Activated gamma-delta T cell treated with anti-CD3 and anti-CD28 coated beads, Interleukin-2, amount 50 U/mL, for 16 hours (primary cell): Measurements from ENCODE around the gene FAM180A.
"Not testable (repeated sequence)": the region's sequence is repeated elsewhere in the genome, so short reads cannot be mapped to it uniquely, and the experiment has no call there.

Experiments
- DNase-seq: peaks from one replicate; pipeline ENCODE4 v3.0.0-alpha.2; 2020; ENCODE audit warnings: low read depth

The FAM180A gene

DNA sequence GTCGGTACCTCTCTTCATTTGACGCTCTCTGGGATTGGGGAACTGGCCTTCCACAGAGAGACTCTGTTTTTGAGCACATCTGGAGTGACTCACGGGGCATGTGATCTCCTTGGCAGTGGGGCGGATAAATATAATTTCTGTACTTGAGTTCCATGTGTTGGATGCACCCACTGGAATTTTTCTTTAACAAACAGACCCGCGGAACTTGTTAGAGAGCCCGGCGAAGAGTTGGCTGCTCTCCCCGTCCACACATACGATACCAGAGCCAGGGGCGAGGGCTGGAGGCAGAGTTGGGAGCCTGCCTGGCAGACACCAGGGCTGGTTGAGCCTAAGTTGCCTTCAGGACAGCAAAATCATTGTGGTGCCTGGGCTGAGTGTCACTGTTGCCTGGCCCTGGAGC, at the start of gene FAM180A:
TSS of gene FAM180A (minus strand) at position 44 of the 400 bp plus-strand sequence. CDS start 233 bp downstream, outside the sequence.
- DNase-seq = no peak

- no peak for DNase-seq
Measured at GRCh38 chr7:135798095-135798494, 49.5 kb upstream of the FAM180A start.

DNA sequence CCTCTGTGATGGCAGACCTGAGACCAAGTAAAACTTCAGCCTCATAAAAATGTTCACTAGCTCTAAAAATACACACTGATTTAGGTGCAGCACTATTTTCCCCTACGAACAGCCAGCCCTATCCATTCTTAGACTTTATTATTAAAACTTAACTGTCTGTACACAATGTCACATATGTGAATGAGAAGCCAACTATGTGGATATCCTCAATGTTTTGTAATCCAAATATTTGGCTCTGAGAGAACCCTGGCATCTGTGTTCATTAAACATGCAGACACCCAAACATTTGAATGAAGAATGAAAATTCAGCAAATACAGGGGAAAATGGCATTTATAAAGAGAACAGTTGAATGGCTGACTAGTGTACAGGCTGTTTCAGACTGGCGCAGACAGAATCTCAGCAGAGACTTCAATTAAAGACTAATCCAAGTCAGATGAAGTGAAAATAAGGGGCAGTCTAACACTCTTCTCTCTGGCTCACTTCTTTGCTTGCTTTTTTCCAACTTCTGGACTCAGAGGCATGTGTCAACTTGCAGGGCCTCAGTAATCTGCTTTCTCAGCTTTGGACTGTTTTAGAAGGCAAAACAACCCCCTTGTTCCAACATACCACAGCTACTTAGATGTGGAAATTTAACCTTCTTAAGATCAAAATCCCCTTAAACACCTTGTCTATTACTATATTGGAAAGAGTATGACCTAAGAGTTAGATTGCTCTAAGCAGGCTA, 47.4 kb upstream of the FAM180A start:
- no peak for DNase-seq

DNA sequence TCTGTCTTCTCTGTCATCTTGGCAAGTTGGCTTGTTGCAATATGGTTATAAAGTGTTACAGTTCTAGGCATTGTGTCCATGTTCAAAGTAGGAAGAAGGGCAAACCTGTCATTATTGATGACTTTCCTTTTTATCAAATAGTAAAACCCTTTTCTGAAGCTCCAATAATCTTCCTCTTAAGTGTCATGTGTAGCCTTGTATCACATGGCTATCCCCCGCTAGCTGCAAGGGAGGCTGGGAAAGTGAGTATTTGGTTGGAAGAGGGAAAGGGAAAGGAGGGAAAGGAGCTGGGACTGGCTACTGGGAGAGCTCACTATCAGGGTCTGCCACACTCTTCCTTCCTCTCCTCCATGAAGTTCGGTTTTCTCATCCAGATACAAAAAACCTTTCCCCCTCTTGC, 45.2 kb upstream of the FAM180A start:
- no peak for DNase-seq

- DNase-seq = no peak
Measured at GRCh38 chr7:135792866-135793265, 44.3 kb upstream of the FAM180A start.

GRCh38 chr7:135792363-135792668, 43.7 kb upstream of the FAM180A start:
- DNase-seq = no peak

- no peak for DNase-seq
Measured at GRCh38 chr7:135791543-135792362, 43.1 kb upstream of the FAM180A start.

GRCh38 chr7:135790371-135790977, 41.9 kb upstream of the FAM180A start:
- DNase-seq = no peak

- no peak for DNase-seq
Measured at GRCh38 chr7:135789956-135790355, 41.3 kb upstream of the FAM180A start.

DNA sequence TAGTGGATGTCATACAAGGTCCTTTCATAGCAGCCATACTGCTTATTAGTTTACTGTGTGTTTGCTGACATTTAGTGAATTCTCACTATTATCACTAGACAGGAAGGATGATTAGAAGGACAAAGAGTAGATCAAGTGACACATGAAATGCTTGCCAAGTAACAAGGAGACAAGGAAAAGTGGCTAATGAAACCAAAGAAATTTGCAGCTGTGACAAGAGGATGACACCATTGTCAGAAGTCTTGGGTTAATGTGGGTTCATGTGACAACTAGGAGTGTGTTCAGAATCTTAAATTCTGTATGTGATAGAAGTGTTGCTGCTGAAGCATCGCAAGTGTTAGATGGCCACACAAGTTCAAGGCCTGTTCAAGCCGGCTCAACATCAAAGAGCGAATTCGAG, 40.8 kb upstream of the FAM180A start:
- DNase-seq = no peak

DNA sequence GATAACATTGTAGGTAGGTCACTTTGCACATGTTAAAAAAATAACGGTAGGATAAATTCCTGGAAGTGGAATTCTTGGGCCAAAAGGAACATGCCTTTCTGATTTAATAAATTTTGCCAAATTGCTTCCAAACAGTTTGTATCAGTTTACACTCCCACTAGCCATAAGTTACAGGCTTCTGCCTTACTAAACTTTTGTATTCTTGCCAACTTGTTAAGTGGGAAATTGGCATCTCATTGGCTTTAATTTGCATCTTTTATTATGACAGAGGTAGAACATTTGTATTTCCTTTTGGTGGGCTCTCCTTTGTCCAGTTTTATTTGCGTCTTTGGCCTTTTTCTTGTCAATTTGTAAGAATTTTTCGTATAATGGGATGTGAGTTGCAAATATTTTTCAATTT, 38.3 kb upstream of the FAM180A start:
- no peak for DNase-seq

DNA sequence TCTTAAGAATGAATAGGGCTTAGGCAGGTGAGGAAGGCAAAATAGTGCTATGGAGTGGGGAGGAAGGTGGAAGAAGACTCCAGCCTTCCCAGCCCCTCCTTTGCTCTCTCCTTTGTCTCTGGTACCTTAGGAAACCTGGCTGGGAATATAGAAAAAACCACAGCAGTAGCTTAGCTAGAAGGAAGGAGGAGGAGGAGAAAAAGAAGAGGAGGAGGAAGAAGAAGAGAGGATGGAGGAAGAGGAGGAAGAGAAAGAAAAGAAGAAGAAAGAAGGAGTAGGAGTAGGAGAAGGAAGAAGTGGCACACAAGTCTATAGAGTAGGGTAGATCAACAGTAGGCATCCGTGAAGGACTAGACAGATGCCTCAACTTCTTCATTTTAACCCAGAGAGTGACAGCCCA, 36.5 kb upstream of the FAM180A start:
- DNase-seq = no peak

- DNase-seq = no peak
Measured at GRCh38 chr7:135784013-135784412, 35.4 kb upstream of the FAM180A start.

- DNase-seq = no peak
Measured at GRCh38 chr7:135782801-135783200, 34.2 kb upstream of the FAM180A start.

- no peak for DNase-seq
Measured at GRCh38 chr7:135782377-135782776, 33.8 kb upstream of the FAM180A start.

DNA sequence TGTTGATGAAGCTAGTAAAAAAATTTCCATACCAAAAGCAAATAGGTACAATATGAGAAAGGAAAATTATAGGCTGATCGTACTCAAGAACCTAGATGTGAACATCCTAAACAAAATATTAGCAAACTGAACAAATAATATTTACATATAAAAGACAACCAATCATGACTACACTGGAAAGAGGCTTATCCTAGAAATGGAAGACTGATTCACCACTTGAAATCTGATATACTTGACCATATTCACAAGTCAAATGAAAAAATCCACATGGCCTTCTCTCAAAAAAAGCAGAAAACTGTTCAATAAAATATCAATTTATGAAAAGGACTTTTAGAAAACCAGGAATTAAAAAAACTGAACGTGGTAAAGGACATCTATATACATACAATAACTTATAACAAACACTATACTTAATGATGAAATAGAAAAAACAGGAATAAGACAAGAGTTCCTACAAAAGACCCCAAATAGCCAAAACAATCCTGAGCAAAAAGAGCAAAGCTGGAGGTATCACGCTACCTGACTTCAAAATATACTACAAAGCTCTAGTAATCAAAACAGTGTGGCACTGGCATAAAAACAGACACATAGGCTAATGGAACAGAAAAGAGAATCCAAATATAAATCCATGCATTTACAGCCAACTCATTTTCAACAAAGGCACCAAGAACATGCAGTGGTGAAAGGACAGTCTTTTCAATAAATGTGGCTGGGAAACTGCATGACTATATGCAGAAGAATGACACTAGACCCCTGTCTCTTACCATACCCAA, 29.2 kb upstream of the FAM180A start:
- no peak for DNase-seq

DNA sequence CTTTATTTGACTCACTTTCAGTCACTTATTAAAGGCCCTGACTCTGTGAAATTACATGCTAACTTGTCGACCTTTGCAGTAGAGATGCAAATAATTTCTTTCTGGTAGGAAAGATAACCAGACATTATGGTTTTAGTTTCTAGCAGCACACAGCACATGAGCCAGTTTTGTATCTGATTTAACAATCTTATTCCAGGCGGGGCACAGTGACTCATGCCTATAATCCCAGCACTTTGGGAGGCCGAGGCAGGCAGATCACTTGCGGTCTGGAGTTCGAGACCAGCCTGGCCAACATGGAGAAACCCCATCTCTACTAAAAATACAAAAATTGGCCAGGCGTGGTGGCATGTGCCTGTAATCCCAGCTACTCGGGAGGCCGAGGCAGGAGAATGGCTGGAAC, 27.3 kb upstream of the FAM180A start:
- not testable (repeated sequence) for DNase-seq

DNA sequence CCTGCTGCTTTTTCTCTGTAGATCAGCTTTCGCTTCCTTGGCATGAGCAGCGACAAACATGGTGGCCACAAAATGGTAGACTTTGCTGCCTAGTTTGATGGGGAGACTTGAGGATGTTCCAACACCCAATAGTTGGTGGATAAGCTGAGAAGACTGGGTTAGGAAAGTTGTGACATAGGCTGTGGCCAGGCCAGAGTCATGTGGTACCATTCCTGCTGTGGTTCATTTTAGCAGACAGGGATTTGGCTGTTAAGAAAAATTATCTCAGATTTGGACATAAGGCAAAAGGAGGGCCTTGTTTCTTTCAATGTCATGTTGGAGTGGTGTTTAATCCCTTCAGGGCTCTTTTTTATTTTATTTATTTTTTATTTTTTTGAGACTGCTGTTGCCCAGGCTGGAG, 26.6 kb upstream of the FAM180A start:
- DNase-seq = no peak

DNA sequence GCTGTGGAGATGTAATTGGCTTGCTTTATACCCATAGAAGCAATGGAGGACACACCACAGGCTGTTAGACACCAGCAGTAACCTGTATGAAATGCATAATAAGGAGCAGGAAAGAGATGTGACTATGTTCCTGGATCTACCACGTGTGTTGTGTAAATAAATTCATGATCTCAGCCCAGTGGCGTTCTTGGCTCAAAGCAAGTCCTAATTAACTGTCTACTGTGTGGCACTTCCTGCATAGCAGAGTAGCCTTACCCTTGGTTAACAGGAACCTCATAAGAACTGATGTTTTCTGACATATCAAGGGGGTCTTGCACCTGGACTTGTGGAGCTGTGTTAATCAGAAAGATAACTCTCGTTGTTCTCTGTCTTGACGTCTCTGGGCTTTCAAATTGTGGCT, 25.7 kb upstream of the FAM180A start:
- DNase-seq = no peak

DNA sequence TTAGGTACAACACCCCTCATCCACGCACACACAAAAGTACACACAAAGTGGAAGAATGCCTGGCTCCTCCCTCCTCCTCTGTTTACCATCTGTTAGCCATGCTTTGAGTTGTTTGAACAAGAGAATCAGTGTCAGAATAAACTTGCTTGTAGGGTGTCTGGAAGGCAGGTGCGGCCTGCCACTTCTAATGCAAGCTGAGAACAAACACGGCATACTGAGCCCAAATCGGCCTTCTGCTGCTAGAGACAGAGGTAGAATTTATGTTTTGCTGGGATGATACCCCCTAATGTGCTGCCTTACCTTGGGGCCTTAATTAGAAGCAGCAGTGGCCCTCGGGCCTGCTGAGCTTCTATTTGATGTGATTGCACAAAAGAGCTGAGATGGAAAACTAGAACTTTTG, 24.9 kb upstream of the FAM180A start:
- no peak for DNase-seq

DNA sequence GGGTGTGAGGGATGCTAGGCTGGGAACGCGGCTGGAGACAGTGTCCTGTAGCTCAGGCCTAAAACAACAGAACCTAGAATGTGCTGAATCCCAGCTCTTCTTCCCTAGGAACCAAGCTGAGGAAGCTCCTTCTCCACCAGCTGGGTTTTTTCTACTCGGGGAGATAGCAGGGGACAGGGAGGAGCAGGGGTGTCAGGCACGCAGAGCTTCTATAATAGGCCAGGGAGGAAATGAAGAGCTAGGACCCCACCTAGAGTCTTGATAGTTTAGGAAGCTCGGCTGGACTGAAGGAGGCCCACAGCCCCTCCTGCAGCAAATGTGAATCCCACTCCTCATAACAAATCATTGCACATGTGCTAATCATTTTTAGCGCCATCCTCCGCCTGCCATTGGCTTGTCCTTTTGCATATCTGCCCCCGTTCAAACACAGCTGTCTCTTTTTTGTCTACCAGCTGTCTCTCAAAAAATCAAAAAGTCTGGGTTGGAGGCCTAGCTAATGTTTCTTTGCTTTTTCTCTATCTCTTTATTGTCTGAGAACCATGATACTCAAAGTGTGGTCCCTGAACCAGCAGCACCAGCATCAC, 24.1 kb upstream of the FAM180A start:
- DNase-seq = no peak
